Fibroblast of lung (primary cell): ENCODE measurements around the gene PDE3B. TPM values are rescaled to one million over a fixed set of nuclear protein-coding genes. Genes with fewer than 3 reads are reported as not detected.
A peak's percentile ranks its signal among the peaks of the same experiment; 100 is the strongest.

Source experiments
- DNase-seq, 2 donors: peaks; one replicate each; pipeline versions ENCODE4 v3.0.0 to v3.0.0-alpha.2; 2010; ENCODE audit warnings: low read depth in 2 of 2
- H2AFZ ChIP-seq: 2 replicates; pipeline ENCODE4 v1.5.1; 2012; ENCODE audit warnings: low read length, control low read depth, inconsistent platforms
- H3K27ac ChIP-seq: 2 replicates; pipeline ENCODE4 v1.5.1; 2011; ENCODE audit warnings: low read length, control low read depth; ENCODE audit not compliant: insufficient read depth
- H3K27me3 ChIP-seq: 2 replicates; pipeline ENCODE4 v1.5.1; 2011; ENCODE audit warnings: mild to moderate bottlenecking, low read length; ENCODE audit not compliant: control insufficient read depth, insufficient read depth
- H3K36me3 ChIP-seq: 2 replicates; pipeline ENCODE4 v1.5.1; 2011; ENCODE audit warnings: low read length; ENCODE audit not compliant: control insufficient read depth, insufficient read depth
- H3K4me1 ChIP-seq: 2 replicates; pipeline ENCODE4 v1.5.1; 2011; ENCODE audit warnings: low read length; ENCODE audit not compliant: control insufficient read depth, insufficient read depth; ENCODE audit errors: extremely low read depth
- H3K4me2 ChIP-seq: 2 replicates; pipeline ENCODE4 v1.5.1; 2011; ENCODE audit warnings: low read length, control low read depth; ENCODE audit not compliant: insufficient read depth; ENCODE audit errors: extremely low read depth
- H3K4me3 ChIP-seq, 4 experiments: fragments of 200-600 bp in 1 of 4; sonication (generic) in 1 of 4; replicated peaks in 1 of 4; 2 replicates each; pipeline ENCODE4 v1.5.1; 2011 to 2016; ENCODE audit warnings: low read length in 4 of 4, low read depth in 3 of 4, mild to moderate bottlenecking in 3 of 4, control low read depth in 2 of 4, inconsistent platforms in 1 of 4, mixed read lengths in 1 of 4; ENCODE audit not compliant: insufficient read depth in 1 of 4; ENCODE audit errors: control extremely low read depth in 1 of 4
- H3K79me2 ChIP-seq: 2 replicates; pipeline ENCODE4 v1.5.1; 2012; ENCODE audit warnings: mild to moderate bottlenecking, low read length, inconsistent platforms; ENCODE audit not compliant: control insufficient read depth, insufficient read depth
- H3K9ac ChIP-seq: 2 replicates; pipeline ENCODE4 v1.5.1; 2011; ENCODE audit warnings: mild to moderate bottlenecking, low read length, control low read depth; ENCODE audit not compliant: insufficient read depth
- H3K9me3 ChIP-seq: 2 replicates; pipeline ENCODE4 v1.5.1; 2012; ENCODE audit warnings: low read depth, low read length; ENCODE audit not compliant: control insufficient read depth, insufficient read depth
- H4K20me1 ChIP-seq: 2 replicates; pipeline ENCODE4 v1.5.1; 2011; ENCODE audit warnings: low read length; ENCODE audit not compliant: control insufficient read depth, insufficient read depth; ENCODE audit errors: extremely low read depth
- EZH2 ChIP-seq: IDR thresholded peaks from 2 replicates; pipeline ENCODE4 v1.5.1; 2012; ENCODE audit warnings: low read length, control low read depth, mild to moderate bottlenecking; ENCODE audit errors: missing control alignments
- polyA plus RNA-seq, 2 donors: library from polyadenylated mRNA; depleted of rRNA in 1 of 2; stranded (reverse) in 1 of 2; unstranded in 1 of 2; fragments of >200 nt; gene quantifications; 2 replicates each; pipeline ENCODE4 v1.2.1, GENCODE V29; 2011 to 2012; ENCODE audit warnings: missing spikeins in 1 of 2
- total RNA-seq: library from RNA; depleted of rRNA; stranded (reverse); fragments of >200 nt; gene quantifications from 2 replicates; pipeline ENCODE4 v1.2.1, GENCODE V29; 2014
- TF ChIP-seq, protein P1 (sequence below), 2 donors: IDR thresholded peaks in 1 of 2; conservative IDR thresholded peaks in 1 of 2; 1 replicate in 1 of 2; 2 replicates in 1 of 2; pipeline ENCODE4 v1.5.1; 2011 to 2012; ENCODE audit warnings: low read length in 2 of 2, control low read depth in 1 of 2, inconsistent platforms in 1 of 2, low read depth in 1 of 2, mild to moderate bottlenecking in 1 of 2

Gene PDE3B
- total and polyA plus RNA-seq, 2 donors (not counting 1 experiment from before 2014, with no cell fraction given) = 0.43 to 11.2 TPM

- peak in 1 of 2 donors; percentile 88 for DNase-seq
- Histone ChIP-seq H4K20me1 (no peaks in the 10 kb centered on the region), H3K9ac (no peak overlapping the region), H3K4me3 (no peak overlapping the region), H3K4me1 (no peaks in the 10 kb centered on the region), H3K79me2 (no peaks in the 10 kb centered on the region), H3K36me3 (no peaks in the 10 kb centered on the region), H3K4me2 (no peak overlapping the region), H3K27me3 (no peaks in the 10 kb centered on the region), H2AFZ (no peak overlapping the region), H3K9me3 (no peaks in the 10 kb centered on the region), H3K27ac (no peak overlapping the region)
- TF ChIP-seq EZH2 = no peak
- TF ChIP-seq, protein P1, sequence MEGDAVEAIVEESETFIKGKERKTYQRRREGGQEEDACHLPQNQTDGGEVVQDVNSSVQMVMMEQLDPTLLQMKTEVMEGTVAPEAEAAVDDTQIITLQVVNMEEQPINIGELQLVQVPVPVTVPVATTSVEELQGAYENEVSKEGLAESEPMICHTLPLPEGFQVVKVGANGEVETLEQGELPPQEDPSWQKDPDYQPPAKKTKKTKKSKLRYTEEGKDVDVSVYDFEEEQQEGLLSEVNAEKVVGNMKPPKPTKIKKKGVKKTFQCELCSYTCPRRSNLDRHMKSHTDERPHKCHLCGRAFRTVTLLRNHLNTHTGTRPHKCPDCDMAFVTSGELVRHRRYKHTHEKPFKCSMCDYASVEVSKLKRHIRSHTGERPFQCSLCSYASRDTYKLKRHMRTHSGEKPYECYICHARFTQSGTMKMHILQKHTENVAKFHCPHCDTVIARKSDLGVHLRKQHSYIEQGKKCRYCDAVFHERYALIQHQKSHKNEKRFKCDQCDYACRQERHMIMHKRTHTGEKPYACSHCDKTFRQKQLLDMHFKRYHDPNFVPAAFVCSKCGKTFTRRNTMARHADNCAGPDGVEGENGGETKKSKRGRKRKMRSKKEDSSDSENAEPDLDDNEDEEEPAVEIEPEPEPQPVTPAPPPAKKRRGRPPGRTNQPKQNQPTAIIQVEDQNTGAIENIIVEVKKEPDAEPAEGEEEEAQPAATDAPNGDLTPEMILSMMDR (conservative IDR thresholded peaks at IDR 0.05 in 1 of 2, IDR thresholded peaks at IDR 0.05 in 1 of 2; ENCODE audit: low read depth in 1 of 2, low read length in 2 of 2) = no peak
These were observed 23.7 kb upstream of the PDE3B start for GRCh38 chr11:14619603-14620531.

DNA sequence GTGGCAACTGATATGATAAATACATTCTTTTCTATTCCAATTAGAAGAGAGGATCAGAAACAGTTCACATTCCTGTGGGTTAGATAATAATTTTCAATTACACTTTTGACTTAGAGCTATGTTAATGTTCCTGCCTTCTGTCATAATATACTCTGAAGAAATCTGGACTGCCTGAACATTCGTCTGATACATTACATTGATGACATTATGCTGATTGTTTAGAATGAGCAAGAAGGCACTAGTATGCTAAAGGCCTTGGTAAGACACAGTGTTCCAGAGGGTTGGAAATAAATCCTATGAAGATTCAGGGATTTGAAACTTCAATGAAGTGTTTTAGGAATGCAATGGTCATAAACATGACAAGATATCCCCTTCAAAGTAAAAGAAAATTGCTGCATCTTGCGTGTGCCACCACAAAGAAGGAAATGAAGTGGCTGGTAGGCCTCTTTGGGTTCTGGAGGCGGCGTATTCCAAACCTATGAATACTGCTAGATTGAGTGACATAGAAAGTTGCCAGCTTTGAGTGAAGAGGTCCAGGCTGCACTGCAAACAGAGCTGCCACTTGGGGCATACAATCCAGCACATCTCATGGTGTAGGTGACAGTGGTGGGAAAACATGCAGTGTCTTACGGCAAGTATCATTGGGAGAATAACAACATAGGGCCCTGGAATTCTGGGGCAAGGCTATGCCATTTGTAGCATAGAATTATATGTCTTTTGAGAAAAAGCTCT, 21.2 kb upstream of the PDE3B start:
- TF ChIP-seq EZH2 = no peak
- TF ChIP-seq, protein P1 (conservative IDR thresholded peaks at IDR 0.05 in 1 of 2, IDR thresholded peaks at IDR 0.05 in 1 of 2; ENCODE audit: low read depth in 1 of 2, low read length in 2 of 2) = no peak
- Histone ChIP-seq H4K20me1 (no peaks in the 10 kb centered on the region), H3K27me3 (no peaks in the 10 kb centered on the region), H3K27ac (no peak overlapping the region), H3K4me3 (no peak overlapping the region), H3K36me3 (no peaks in the 10 kb centered on the region), H3K4me2 (no peak overlapping the region), H3K4me1 (no peaks in the 10 kb centered on the region), H3K9ac (no peak overlapping the region), H2AFZ (no peak overlapping the region), H3K9me3 (no peaks in the 10 kb centered on the region), H3K79me2 (no peaks in the 10 kb centered on the region)
- DNase-seq = peak in 1 of 2 donors; percentile 21

- Histone ChIP-seq H3K4me3 (no peak overlapping the region), H3K9me3 (no peaks in the 10 kb centered on the region), H3K36me3 (no peaks in the 10 kb centered on the region), H3K79me2 (no peaks in the 10 kb centered on the region), H3K4me1 (no peaks in the 10 kb centered on the region), H4K20me1 (no peaks in the 10 kb centered on the region), H3K27me3 (no peaks in the 10 kb centered on the region), H3K9ac (no peak overlapping the region), H3K27ac (no peak overlapping the region), H3K4me2 (no peak overlapping the region), H2AFZ (no peak overlapping the region)
- TF ChIP-seq EZH2 = no peak
- TF ChIP-seq, protein P1 (conservative IDR thresholded peaks at IDR 0.05 in 1 of 2, IDR thresholded peaks at IDR 0.05 in 1 of 2; ENCODE audit: low read depth in 1 of 2, low read length in 2 of 2) = no peak
- DNase-seq = no peak
These were observed 20.6 kb upstream of the PDE3B start for GRCh38 chr11:14623036-14623435.
